Left kidney (tissue), 2 donors: ENCODE data around the gene ST3GAL3. TPM values are rescaled to one million over a fixed set of nuclear protein-coding genes. Genes with fewer than 3 reads are reported as not detected.

Source experiments
- DNase-seq: peaks from one replicate; pipeline ENCODE4 v3.0.0-alpha.2; 2013
- polyA plus RNA-seq: library from polyadenylated mRNA; unstranded; fragments of 120-200 nt; gene quantifications from one replicate; pipeline ENCODE4 v1.2.1, GENCODE V29; 2013; ENCODE audit not compliant: insufficient read length

The ST3GAL3 gene
- polyA plus RNA-seq, 1 donor: 25.4 TPM

- no peak for DNase-seq
Measured at GRCh38 chr1:43962324-43962723, 255.0 kb downstream of the ST3GAL3 start.

DNA sequence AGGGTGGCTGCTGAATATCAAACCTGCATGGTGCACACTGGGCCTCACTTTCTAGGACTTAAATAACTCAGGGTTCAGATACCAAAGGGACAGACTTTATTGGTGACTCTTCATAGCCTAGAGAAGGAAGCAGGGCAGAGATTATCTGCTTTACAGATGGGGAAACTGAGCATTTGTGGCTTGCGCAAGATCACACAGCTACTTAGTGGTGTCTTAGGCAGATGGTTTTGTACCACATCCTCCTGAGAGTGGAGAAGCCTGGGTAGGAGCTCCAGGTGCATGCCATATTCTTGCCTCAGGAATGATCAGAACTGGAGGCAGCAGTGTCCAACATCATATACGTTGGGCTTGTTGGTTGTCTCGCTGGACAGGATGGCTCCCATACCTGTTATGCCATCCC is 255.7 kb downstream of the ST3GAL3 start:
- DNase-seq: no peak

DNA sequence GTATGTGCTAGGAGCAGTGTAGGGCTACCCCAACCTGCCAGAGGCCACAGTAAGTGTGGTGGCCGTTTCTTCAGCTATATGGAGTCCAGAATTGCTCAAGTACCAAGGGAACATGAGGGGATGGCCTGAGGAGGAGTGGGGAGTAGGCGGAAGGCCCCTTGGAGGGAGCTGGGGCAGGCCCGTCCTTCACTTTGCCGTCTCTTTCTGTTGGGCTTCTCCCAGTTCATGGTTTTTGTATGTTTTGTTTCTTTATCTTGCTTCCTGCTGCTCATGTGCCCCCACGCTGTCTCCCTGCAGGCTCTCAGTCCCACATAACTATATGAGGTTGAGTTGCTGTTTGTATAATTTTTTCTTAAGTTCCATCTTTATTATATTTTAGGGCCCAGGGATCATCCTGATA is 256.6 kb downstream of the ST3GAL3 start:
- no peak for DNase-seq

GRCh38 chr1:43965316-43965715 is 258.0 kb downstream of the ST3GAL3 start:
- DNase-seq: no peak

GRCh38 chr1:43968348-43968948 is 261.1 kb downstream of the ST3GAL3 start:
- DNase-seq: no peak

- DNase-seq: no peak
Measured at GRCh38 chr1:43969416-43969745, 262.0 kb downstream of the ST3GAL3 start.

DNA sequence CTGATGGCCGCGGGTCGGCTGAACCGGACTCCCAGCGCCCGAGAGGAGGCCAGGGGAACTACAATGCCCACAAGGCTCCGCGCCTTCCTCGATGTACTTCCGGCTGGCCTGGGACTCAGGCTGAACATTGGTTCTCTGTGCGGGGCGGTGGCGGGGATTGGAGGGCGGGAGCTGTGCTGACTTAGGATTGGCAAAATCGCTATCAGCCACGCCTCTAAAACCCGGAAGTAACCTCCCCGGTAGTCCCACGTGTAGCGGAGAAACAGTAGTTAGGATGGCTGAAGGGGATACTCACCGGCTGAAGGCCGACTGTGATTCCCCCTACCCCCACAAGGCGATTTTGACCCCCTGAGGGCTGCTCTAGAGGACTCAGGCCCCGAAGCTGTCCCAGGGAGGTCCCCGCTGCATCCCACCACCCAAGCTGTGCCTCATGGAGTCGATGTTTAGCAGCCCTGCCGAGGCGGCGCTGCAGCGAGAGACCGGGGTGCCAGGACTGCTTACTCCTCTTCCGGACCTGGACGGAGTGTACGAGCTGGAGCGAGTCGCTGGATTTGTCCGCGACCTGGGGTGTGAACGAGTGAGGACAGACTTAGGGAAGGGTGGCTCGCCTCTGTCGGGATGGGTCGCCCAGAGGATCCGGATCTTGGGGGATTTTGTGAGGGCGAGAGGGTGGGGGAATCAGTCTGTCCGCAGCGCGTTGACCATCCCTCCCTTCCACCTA is 262.6 kb downstream of the ST3GAL3 start, which contains the start of gene DPH2:
DPH2 (plus strand) TSS at position 265 of the 721 bp plus-strand sequence; CDS start at position 431, 166 bp downstream.
- DNase-seq: peak; percentile 96

DNA sequence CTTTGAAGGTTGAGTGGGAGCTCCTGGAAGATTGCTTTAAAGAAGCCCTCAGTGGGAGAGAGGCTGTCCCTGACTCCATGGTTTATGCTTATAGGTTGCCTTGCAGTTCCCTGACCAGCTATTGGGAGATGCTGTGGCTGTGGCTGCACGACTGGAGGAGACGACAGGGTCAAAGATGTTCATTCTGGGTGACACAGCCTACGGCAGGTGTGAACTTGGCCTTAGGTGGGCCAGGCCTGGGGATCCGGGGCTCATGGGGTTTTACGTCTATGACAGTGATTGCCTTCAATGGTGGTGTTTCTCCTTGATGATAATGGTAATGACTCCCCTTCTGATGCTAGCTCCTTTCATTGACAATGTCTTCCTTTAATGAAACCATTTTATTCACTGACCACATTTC is 263.2 kb downstream of the ST3GAL3 start:
- no peak for DNase-seq

- no peak for DNase-seq
Measured at GRCh38 chr1:43970911-43971310, 263.6 kb downstream of the ST3GAL3 start.

DNA sequence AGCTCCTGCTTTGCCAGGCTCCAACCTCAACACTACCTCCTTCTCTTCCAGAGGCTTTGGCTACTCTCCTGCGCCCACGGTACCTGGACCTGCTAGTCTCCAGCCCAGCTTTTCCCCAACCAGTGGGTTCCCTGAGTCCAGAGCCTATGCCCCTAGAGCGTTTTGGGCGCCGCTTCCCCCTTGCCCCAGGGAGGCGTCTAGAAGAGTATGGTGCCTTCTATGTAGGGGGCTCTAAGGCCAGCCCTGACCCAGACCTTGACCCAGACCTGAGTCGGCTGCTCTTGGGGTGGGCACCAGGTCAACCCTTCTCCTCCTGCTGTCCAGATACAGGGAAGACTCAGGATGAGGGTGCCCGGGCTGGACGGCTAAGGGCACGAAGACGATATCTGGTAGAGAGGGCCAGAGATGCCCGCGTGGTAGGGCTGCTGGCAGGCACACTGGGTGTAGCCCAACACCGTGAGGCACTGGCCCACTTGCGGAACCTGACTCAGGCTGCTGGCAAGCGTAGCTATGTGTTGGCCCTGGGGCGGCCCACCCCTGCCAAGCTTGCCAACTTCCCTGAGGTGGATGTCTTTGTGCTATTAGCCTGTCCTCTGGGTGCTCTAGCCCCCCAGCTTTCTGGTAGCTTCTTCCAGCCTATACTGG is 264.1 kb downstream of the ST3GAL3 start:
- DNase-seq: no peak

- DNase-seq: no peak
Measured at GRCh38 chr1:43973981-43974442, 266.7 kb downstream of the ST3GAL3 start.

DNA sequence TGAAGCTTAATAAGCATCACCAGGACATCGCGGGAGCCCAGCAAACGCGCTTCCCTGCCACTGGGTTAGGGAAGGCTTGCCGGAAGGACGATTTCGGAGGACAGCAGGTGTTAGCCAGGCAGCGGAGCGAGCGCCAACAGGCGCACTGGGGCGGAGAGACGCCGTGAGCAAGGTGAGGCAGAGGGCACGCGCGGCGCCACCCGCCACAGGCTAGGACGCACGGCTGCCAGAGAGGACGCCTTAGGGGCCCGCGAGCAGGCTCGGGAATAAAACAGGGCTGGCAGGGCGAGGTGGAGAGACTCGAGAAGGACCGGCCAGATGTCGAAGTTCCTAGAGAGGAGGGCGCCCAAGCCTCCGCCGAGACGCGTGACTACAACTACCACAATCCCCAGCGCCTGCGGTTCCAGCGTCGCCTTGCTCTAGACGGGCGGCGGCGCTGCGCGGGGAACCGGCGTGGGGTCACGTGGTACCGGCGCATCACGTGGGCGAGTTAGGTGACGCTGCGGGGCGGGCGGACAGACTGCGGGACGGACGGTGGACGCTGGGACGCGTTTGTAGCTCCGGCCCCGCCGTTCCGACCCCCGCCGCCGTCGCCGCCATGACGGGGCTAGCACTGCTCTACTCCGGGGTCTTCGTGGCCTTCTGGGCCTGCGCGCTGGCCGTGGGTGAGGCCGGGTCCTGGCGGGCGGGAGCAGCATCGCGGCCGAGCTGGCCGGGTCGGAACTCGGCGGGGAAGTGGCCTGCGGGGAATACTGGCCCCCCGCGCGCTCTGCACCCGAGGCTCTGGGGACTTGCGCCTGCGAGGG is 267.3 kb downstream of the ST3GAL3 start, which contains the start of gene ATP6V0B:
ATP6V0B (plus strand) TSS at position 518 of the 806 bp plus-strand sequence; CDS start at position 599, 81 bp downstream.
- peak; percentile 90 for DNase-seq

- no peak for DNase-seq
Measured at GRCh38 chr1:43975249-43975961, 268.1 kb downstream of the ST3GAL3 start.

DNA sequence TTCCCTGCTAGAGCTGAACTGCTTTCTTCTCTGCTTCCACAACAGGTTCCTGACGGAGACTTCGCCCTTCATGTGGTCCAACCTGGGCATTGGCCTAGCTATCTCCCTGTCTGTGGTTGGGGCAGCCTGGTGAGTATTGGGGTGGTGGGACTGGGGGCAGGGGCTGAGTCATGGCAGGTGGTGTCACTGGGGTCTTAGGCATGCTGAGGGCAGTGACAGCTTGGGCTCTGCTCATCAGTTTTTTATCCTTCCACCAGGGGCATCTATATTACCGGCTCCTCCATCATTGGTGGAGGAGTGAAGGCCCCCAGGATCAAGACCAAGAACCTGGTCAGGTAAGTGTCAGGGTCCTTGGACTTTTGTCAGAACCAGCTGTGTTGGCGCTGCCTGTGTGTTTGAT is 268.7 kb downstream of the ST3GAL3 start:
- DNase-seq: no peak

GRCh38 chr1:43976890-43977289 is 269.6 kb downstream of the ST3GAL3 start:
- DNase-seq: no peak

DNA sequence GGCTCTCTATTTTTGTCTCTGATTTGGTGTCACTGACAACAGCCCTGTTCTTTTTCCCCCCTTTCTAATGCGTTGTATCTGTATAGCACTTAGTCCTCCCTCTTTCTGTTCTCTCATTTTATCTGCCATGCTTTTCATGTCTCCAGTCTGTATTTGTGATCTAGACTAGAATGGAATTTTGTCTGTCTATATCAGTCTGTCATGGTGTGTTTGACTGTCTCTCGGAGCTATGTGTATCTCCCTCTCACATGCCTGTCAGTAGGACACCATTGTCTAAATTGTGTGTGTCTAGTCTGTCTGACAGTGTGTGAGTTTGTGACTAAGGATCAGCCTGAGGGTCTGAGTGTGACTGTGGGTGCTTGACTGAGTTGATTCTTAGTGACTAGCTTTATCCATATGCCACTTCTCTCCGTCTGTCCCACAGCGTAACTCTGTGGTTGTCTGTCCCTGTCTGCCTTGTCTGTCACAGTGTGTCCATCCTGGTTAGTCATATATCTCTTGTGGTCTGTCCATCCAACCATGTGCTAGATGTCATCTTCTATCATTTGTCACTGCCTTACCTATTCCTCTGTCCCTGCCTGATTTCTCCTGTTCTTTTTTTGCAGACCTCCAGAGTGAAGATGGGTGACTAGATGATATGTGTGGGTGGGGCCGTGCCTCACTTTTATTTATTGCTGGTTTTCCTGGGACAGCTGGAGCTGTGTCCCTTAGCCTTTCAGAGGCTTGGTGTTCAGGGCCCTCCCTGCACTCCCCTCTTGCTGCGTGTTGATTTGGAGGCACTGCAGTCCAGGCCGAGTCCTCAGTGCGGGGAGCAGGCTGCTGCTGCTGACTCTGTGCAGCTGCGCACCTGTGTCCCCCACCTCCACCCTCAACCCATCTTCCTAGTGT is 270.3 kb downstream of the ST3GAL3 start:
- DNase-seq: no peak

- no peak for DNase-seq
Measured at GRCh38 chr1:43978264-43978550, 270.9 kb downstream of the ST3GAL3 start.

- DNase-seq: no peak
Measured at GRCh38 chr1:43978551-43979260, 271.4 kb downstream of the ST3GAL3 start, which contains the start of gene B4GALT2. Gene B4GALT2, plus strand, starts transcription at chr1:43979210. Its CDS starts 1,951 bp downstream, at chr1:43981161.

DNA sequence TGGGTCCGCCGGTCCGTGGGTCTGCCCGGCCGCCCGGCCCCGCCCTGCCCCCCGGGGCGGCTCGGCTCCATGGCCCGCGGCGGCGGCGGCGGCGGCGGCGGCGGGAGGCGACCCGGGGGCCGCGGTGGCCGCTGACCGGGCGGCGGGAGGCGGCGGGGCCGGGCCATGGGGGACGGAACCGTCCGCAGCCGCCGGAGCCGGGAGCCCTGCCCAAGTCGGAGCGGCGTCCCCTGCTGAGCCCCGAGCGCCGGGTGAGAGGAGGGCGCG is 271.9 kb downstream of the ST3GAL3 start:
- DNase-seq: no peak

DNA sequence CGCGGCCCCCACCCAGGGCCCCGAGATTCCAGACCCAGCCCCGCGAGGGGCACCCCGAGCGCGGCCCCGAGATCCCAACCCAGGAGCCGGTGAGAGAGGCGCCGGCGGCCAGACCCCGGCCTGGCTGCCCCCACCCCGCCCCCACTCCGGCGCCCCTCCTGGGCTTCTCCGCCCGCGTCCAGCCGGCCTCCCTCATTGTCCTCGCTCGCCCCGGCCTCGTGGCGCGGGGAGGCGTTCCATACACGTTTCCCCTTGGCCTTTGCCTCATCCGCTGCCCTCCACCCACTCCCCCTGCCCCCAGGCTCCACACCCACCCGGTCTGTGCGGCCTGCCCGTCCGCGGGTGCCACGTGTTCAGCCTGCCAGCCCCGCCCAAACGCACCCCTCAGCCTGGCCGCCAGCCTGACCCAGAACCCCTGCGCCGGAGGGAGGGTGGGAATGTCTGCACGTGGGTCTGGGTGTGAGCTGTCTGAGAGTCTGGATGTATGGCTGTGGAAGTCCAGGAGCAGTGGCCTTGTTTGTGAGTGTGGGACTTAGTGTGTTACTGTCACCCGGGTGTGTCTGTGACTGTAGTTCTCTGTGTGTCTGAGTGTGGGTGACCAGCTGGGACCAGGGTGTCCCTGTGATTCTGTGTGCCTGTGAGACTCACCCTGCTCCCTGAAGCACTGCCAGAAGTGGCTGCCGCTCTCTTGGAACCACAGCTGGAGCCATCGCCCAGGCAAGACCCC is 272.4 kb downstream of the ST3GAL3 start:
- DNase-seq: no peak
